Measurements from ENCODE around the gene S100A6. TPM values are rescaled to one million over a fixed set of nuclear protein-coding genes. Genes with fewer than 3 reads are reported as not detected.

S100A6 gene
- total RNA-seq, 1 experiment from 2014 or later = 106 TPM

- Histone ChIP-seq H3K9me3 (ENCODE audit: low read depth, low read length, poor library complexity, severe bottlenecking) (no peaks in the 10 kb centered on the region), H3K4me1 (ENCODE audit: insufficient read depth, low read length, poor library complexity, severe bottlenecking) (peaks cover 54% of the 10 kb centered on the region), H3K27me3 (replicated peaks; ENCODE audit: insufficient read depth, low read depth, low read length, poor library complexity) (no peaks in the 10 kb centered on the region), H3K4me3 (ENCODE audit: low read depth, low read length, poor library complexity, severe bottlenecking) (no peak overlapping the region), H3K36me3 (ENCODE audit: insufficient read depth, low read length, poor library complexity, severe bottlenecking) (no peaks in the 10 kb centered on the region), H3K27ac (ENCODE audit: low read depth, low read length, poor library complexity, severe bottlenecking) (peak overlapping the region; percentile 78)
- ChIA-PET POLR2A (ENCODE audit: low non-redundant PET) (interaction anchor here (0.6 kb wide), 1 partner anchor 284 kb away, joined by 3 read pairs; no protein-coding TSS in a partner anchor), CTCF (interaction anchor here (0.8 to 1.1 kb wide), 2 partner anchors 11 to 24 kb away, joined by 3 to 5 read pairs; no protein-coding TSS in a partner anchor)
- intact Hi-C loops (cut with micrococcal nuclease; ENCODE audit: unreplicated experiment) = no loop called here
- BruUV-seq (replicated peaks) = TSS peak; percentile 79
- TF ChIP-seq CTCF (conservative IDR thresholded peaks at IDR 0.05; ENCODE audit: low read depth, low read length) (no peak), EZH2 (IDR thresholded peaks at IDR 0.05; ENCODE audit: borderline replicate concordance, low read depth, low read length, poor library complexity, severe bottlenecking) (no peak)
- no peak for DNase-seq (ENCODE audit: low spot score)
Measured at GRCh38 chr1:153544453-153545066, 8.8 kb upstream of the S100A6 start.

- Histone ChIP-seq H3K9me3 (ENCODE audit: low read depth, low read length, poor library complexity, severe bottlenecking) (no peaks in the 10 kb centered on the region), H3K4me1 (ENCODE audit: insufficient read depth, low read length, poor library complexity, severe bottlenecking) (peaks cover 54% of the 10 kb centered on the region), H3K27me3 (replicated peaks; ENCODE audit: insufficient read depth, low read depth, low read length, poor library complexity) (no peaks in the 10 kb centered on the region), H3K36me3 (ENCODE audit: insufficient read depth, low read length, poor library complexity, severe bottlenecking) (no peaks in the 10 kb centered on the region), H3K4me3 (ENCODE audit: low read depth, low read length, poor library complexity, severe bottlenecking) (no peak overlapping the region), H3K27ac (ENCODE audit: low read depth, low read length, poor library complexity, severe bottlenecking) (peak overlapping the region; percentile 62)
- TF ChIP-seq CTCF (conservative IDR thresholded peaks at IDR 0.05; ENCODE audit: low read depth, low read length) (no peak), EZH2 (IDR thresholded peaks at IDR 0.05; ENCODE audit: borderline replicate concordance, low read depth, low read length, poor library complexity, severe bottlenecking) (no peak)
- CTCF ChIA-PET = no interaction called here
- POLR2A ChIA-PET (ENCODE audit: low non-redundant PET) = no interaction called here
- intact Hi-C loops (cut with micrococcal nuclease; ENCODE audit: unreplicated experiment) = no loop called here
- DNase-seq (ENCODE audit: low spot score) = no peak
- no TSS peak for BruUV-seq (replicated peaks)
Measured at GRCh38 chr1:153543736-153544135, 7.9 kb upstream of the S100A6 start.

GRCh38 chr1:153542956-153543711 is 7.3 kb upstream of the S100A6 start:
- H3K9me3 ChIP-seq (ENCODE audit: low read depth, low read length, poor library complexity, severe bottlenecking) = no peaks in the 10 kb centered on the region
- peak; percentile 58 for DNase-seq (ENCODE audit: low spot score)
- H3K4me3 ChIP-seq (ENCODE audit: low read depth, low read length, poor library complexity, severe bottlenecking) = no peak overlapping the region
- H3K27ac ChIP-seq (ENCODE audit: low read depth, low read length, poor library complexity, severe bottlenecking) = peak overlapping the region; percentile 62
- ChIA-PET CTCF (no interaction called here), POLR2A (ENCODE audit: low non-redundant PET) (no interaction called here)
- no peak for TF ChIP-seq CTCF (conservative IDR thresholded peaks at IDR 0.05; ENCODE audit: low read depth, low read length)
- TF ChIP-seq EZH2 (IDR thresholded peaks at IDR 0.05; ENCODE audit: borderline replicate concordance, low read depth, low read length, poor library complexity, severe bottlenecking) = no peak
- no peaks in the 10 kb centered on the region for H3K27me3 ChIP-seq (replicated peaks; ENCODE audit: insufficient read depth, low read depth, low read length, poor library complexity)
- H3K4me1 ChIP-seq (ENCODE audit: insufficient read depth, low read length, poor library complexity, severe bottlenecking) = peaks cover 54% of the 10 kb centered on the region
- H3K36me3 ChIP-seq (ENCODE audit: insufficient read depth, low read length, poor library complexity, severe bottlenecking) = no peaks in the 10 kb centered on the region
- intact Hi-C loops (cut with micrococcal nuclease; ENCODE audit: unreplicated experiment) = no loop called here
- no TSS peak for BruUV-seq (replicated peaks)
